NCI-H226 (cell line): ENCODE measurements around the gene TMF1.

Experiments used
- DNase-seq: peaks from one replicate; pipeline ENCODE4 v3.0.0-alpha.2; 2015

TMF1 gene, protein sequence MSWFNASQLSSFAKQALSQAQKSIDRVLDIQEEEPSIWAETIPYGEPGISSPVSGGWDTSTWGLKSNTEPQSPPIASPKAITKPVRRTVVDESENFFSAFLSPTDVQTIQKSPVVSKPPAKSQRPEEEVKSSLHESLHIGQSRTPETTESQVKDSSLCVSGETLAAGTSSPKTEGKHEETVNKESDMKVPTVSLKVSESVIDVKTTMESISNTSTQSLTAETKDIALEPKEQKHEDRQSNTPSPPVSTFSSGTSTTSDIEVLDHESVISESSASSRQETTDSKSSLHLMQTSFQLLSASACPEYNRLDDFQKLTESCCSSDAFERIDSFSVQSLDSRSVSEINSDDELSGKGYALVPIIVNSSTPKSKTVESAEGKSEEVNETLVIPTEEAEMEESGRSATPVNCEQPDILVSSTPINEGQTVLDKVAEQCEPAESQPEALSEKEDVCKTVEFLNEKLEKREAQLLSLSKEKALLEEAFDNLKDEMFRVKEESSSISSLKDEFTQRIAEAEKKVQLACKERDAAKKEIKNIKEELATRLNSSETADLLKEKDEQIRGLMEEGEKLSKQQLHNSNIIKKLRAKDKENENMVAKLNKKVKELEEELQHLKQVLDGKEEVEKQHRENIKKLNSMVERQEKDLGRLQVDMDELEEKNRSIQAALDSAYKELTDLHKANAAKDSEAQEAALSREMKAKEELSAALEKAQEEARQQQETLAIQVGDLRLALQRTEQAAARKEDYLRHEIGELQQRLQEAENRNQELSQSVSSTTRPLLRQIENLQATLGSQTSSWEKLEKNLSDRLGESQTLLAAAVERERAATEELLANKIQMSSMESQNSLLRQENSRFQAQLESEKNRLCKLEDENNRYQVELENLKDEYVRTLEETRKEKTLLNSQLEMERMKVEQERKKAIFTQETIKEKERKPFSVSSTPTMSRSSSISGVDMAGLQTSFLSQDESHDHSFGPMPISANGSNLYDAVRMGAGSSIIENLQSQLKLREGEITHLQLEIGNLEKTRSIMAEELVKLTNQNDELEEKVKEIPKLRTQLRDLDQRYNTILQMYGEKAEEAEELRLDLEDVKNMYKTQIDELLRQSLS

DNA sequence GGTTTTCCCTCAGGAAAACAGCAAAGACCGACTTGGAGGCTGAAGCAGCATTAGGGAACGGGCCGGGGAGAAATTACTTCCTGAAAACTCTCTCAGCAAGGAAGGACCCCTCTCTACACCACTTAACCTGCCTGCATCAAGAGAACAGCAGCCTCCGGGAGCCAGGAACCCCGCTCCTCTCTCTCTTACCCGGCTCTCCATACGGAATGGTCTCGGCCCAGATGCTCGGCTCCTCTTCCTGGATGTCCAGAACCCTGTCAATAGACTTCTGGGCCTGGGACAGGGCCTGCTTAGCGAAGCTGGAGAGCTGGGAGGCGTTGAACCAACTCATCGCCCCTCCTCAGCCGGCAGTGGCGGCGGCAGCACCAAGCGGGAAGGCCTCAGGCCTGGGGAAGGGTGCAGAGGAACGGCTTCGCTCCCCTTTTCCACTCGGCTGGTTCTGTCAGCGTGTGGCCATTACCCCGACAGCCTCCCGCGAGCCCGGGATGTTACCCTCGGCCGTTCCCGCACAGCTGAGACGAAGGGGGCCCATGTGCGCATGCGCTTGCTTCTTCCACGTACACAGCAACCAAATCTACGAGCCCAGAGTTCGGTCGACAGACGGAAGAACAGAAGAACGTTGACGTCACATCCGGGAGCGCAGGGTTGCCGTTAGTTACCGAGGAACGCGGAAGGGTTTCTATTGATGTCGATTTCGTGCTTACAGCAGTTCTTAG lies at the start of gene TMF1:
Gene TMF1, minus strand, starts transcription at position 578 of the 716 bp plus-strand sequence. Its CDS starts 247 bp downstream, at position 331.
- DNase-seq = peak; percentile 92

DNA sequence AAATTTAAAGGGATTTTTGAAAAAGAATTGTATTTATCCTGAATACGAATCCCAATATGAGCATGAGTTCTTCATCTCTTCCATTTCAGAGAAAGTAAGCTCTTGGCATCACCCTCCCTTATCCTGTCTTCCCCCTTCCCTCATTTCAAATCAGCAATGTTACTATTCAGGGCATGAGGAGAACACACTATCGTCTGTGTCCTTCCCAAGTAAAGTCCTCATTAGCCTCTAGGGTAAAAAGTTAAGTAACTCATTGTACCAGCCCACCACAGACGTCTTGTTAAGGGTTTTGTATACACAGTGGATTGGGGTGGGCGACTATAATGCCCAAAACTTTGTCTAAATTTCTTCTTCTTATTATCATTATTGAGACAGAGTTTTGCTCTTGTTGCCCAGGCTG lies 47.4 kb upstream of the TMF1 start:
- DNase-seq = no peak

DNA sequence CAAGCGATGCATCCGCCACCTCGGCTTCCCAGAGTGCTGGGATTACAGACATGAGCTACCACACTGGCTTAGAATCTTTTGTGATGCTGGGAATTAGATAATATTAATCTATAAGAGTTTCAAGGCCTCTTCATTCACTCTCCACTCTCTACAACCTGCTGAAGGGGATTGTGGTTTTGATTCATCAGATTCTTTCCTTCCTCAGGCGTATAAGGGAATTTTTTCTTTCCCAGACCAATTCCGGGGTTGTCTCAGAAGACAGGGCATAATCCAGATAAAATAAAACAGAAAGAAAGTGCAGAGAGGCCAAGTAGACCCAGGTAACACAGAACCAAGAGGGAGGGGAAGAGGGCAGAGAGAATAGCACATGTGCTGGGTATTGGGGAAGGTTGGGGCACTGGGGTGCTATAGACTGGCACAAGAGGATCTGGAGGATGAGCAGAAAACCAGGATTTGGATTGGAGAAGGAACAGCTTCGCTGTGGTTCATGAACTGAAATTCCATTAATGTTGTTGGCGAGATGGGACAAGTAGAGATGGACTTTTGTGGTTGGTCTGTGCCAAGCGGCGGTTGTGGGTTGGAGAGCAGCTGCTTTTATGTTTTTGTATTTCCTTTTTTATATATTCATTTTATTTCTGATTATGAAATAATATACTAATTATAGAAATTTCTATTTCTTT lies 45.4 kb upstream of the TMF1 start:
- no peak for DNase-seq

DNA sequence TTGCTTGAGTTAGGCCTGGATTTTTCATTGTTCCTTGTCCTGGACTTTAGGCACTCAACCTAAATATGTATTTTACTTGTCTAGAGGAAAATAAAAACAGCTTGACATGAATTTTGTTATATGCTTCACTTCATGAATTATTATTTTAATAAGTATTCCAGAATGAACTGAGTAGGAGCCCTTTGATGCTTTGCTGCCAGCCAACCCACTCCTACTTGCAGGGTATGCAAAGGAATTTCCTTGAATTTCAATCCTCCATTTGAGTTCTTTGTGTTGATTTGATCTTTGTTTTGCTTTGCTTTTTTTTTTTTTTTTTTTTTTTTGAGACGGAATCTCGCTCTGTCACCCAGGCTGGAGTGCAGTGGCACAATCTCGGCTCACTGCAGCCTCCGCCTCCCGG lies 44.2 kb upstream of the TMF1 start:
- no peak for DNase-seq

DNA sequence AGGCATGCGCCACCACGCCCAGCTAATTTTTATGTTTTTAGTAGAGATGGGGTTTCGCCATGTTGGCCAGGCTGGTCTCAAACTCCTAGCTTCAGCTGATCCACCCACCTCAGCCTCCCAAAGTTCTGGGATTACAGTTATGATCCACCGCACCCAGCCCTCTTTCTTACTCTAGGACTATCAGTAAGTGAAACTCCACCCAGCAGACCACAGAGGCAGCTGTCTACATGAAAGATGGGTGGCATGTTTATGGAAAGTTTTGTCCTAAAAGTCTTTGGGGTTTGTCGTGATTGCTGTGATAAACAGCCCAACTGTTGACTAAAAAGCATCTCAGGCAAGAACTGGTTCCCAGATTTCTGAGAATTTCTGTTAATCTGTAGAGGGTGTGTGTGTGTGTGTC lies 43.5 kb upstream of the TMF1 start:
- DNase-seq = no peak

DNA sequence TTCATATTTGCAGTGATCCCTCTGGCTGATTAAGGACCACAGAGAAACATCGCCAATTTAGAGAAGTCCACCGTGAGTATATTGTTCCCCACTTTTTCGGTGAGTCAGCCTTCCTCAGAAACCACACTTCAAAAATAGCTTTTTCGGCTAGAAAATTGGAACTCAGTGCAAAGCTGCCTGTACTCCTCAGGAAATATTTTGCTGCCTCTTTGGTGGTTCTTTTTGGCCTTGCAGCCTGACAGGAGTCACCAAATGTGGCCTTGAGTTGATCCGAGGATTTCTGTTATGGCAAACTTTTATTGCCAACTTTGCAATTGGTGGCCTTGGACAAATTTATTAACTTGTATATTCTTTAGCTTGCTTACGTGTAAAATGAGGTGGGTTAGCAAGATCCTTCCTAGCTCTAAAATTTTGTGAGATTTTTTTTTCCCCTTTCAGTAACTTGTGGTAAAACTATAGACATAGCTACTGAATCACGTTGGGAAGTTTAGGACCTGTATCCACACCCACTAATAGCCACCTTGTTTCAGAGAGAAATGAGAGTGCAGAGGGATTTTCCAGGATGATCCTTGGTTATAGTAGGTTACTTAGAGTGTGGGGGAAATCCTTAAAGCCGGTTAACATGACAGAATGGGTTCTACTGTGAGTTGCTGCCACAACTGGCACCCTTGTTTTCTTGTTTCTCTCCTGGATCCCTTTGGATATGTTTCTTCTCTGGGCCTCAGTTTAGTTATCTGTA lies 42.5 kb upstream of the TMF1 start:
- no peak for DNase-seq

DNA sequence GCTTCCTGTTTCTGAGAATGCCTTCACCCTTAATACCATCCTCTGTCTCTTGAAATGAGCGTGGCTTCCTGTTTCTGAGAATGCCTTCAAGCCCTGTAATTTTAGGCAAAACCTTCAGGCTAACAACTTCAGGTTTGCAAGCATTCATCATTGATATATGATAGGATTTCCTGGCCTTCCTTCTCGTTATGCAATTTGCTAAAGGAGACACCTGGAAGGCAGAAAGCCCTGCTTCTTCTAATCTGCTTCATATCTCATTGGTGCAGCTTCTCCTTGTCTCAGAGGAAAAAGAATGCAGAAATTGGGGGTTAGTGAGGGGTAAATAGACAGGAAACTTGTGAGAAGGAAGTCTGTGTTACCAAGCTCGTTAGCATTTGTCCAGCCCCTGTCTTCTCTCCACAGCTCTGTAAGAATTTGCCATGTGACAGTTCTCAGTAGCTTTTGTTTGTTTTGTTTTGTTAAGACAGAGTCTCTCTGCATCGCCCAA lies 39.9 kb upstream of the TMF1 start:
- no peak for DNase-seq

DNA sequence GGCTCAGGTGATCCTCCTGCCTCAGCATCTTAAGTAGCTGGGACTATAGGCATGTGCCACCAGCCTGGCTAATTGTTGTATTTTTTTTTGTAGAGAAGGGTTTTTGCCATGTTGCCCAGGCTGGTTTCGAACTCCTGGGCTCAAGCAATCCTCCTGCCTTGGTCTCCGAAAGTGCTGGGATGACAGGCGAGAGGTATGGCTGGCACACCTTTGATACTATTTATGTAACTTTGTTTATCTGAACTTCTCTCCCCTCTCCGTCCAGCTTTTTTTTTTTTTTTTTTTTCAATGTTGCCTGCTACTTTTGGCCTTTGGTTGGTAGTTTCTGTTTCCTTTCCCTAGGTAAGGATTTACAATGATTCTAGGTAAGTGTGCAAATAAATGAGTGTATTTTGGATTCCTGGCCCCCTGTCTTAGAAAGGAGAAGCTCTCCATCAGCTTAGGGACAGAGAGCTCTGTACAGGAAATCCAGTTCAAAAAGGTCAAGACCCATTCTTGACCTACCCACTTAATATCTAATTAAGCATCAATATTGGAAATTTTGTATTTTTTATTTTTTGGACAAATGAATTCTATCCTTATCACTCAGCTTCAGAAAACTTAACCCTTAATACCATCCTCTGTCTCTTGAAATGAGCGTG lies 39.4 kb upstream of the TMF1 start:
- DNase-seq = no peak

DNA sequence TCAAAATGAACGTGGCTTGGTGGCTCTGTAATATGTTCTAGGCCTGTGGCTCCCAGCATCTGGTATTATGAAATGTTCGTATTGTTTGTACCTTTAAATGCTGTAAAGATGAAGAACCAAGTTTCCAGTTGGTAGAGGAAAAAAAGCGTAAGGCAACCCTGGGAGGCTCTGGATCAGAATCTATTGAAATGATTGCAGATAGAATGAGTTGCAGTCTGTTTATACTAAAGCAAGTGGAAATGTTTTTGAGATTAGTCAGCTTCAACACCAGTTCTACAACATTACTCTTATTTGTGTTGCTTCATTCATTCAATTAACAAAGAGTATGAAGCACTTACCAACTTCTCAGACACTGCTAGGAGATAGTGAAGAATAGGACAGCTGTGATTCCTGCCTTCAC lies 37.9 kb upstream of the TMF1 start:
- DNase-seq = no peak

DNA sequence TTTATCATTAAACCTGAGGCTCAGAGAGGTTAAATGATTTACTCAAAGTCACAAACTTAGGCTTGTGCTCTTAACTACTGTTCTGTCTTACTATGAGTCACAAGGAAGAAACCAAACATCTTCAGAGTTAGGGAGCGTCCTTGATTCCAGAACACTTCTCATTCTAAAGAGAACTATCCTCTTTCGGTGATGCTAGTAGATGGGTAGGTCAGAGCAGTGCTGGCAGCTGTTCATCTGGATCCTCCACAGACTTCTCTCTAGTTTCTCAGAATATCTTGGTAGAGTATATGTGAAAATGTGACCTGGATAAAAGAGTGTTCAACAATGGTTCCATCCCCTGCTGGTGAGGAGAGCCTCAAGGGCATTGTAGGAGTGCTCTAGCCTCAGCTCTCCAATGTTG lies 35.9 kb upstream of the TMF1 start:
- no peak for DNase-seq

DNA sequence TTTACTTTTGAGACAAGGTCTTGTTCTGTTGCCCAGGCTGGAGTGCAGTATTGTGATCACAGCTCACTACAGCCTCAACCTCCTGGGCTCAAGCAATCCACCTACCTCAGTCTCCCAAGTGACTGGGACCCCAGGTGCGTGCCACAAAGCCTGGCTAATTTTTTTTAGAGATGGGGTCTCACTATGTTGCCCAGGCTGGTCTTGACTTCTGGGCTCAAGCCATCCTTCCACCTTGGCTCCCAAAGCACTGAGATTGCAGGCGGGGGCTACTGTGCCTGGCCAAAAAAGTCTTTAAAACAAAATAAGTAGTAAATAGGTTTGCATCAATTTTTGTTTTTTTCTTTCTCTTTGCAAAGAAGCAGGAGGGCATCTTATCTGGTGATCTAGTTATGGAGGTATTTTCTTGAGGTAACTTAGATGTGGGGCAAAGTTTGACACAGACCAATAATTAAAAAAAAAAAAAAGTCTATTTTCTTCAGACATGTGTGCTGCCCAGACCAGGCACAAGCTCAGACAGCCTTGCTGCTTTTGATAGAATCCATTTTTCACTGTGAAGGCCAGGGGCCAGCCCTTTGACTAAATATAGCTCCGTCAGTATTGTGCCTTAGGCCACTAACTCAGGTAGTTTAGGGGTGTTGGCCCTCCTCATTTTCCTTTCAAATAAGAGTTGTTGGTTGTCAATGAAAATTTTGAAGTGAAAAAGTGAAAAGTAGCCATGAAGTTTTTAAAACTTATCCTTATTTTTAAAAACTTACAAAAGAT lies 35.1 kb upstream of the TMF1 start:
- no peak for DNase-seq

DNA sequence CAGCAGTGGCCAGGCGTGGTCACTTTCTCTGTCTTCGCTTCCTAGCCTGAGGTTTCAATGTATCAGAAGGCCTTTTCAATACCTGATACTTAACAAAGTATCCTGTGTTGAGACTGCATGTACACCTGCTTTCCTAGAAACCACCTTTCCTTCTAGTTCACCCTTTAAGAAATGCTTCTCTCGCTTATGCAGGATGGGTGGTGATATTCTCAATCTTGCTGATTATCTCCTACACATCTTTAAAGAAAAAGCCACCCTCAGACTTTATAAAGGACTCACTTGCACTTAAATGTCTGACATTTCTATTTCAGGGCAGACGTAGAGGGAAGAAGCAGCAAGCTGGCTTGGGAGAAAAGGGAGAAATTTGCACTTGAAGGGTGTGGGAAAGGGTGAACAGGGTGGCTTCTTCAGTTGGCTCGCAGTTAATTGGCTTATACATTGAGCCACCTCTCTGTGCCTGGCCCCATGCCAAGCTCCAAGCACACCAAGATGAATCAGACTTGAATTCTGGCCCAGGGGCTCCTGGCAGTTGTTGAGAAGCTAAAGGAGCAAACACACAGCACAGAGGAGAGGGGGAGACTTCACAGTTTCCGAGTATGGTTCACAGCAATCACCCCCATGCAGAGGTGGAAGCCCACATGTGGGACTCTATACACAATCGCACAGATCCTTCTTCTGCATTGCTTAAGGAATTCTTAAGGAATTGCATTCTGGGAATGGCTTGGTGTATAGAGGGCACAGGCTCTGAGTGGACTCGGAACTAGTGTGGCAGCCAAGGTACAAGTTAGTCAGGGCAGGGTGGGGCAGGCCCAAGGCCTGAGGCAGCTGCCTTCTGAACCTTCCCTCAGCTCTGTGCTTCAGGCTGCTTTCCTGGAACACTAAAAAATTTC lies 33.9 kb upstream of the TMF1 start:
- peak; percentile 74 for DNase-seq

DNA sequence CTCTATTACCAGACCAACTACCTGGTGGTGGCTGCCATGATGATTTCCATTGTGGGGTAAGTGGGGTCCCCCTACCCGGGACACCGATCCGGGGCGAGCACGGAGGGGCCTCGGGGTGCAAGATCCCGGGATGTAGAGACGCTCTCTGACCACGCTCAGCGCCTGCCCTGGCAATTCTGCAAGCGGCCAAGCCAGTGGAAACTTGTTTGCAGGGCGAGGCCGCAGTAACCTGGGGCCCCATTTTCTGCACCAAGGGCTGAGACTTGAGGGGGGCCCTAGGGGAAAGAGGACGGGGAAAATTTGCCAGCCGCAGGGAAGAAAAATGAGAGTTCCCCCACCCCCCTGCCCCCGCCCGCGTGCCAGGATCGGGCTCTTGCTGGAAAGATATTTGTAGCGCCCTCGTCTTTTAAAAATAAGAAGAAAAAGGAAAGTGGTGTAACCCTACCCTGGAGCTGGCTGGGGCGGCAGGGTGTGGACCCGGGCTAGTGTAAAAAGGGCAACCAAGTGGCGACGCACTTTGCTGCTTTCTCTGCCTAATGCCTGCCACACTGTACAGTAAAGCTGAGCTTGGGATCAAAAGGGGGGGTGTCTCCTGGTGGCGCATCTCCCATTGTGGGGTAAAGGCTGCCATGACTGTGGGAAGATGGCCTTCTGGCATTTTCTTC lies 33.2 kb upstream of the TMF1 start:
- no peak for DNase-seq

DNA sequence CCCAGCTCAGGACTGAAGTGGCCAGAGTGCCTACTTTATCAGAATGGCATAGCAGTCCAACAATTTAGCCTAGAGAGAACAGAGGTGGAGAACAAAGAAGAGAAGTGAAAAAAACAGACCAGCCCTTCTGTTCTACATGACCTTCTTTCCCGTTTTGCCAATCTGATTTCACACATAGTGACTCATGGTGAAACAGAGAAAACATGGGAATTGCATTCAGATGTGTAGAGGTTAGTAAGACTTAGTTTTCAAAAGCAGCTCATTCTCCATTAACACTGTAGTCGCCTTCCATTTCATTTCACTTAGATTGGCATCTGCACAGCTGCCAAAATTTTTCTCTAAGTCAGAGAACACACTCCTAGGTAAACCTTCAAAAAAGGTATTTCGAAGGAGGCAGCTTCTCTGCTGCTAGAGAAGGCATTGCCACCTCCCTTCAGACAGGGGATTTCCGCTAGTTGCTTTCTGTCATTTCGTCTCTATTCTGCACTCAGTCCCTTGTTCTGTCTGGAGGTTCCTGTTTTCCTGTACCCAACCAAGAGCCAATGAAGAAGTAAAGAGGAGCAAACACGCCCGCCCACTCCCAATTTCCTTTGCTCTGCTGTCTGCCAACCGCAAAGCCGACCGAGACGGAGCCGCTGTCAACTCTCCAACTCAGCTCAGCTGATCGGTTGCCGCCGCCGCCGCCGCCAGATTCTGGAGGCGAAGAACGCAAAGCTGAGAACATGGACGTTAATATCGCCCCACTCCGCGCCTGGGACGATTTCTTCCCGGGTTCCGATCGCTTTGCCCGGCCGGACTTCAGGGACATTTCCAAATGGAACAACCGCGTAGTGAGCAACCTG lies 32.4 kb upstream of the TMF1 start, which contains the start of gene ARL6IP5:
Gene ARL6IP5, plus strand, starts transcription at position 612 of the 842 bp plus-strand sequence. Its CDS starts 111 bp downstream, at position 723.
- DNase-seq = peak; percentile 70

DNA sequence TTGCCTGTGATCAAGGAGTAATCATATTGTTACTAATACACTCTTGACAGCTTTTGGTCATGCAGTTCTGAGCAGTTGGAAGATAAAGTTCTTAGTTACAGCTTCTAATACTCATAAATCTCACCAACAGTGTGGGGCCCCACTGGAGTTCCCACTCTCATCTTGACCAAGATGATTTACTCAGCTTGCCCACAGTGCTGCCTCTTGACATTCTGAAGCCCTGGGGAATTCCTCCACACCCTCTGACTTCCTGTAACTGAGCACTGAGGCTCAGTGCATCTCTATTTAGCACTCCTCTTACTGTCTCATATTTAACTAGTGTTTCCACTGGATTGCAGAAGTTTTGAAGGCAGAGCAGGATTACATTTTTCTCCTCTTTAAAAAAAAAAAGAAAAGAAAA lies 30.7 kb upstream of the TMF1 start:
- peak; percentile 65 for DNase-seq

DNA sequence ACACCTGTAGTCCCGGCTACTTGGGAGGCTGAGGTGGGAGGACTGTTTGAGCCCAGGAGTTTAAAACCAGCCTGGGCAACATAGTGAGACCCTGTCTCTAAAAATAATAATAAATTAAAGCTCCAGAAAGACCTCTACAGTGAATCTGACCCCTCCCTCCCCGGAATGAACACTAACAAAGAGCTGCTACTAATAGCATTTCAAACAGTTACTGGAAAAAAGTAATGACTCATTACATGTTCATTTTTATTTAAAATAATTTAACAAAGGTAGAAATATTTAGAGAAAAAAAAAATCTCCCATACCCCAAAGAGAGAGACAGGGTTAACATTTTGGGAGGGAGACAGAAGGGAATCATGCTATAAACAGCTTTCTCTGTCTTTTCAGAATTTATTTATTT lies 30.2 kb upstream of the TMF1 start:
- no peak for DNase-seq

DNA sequence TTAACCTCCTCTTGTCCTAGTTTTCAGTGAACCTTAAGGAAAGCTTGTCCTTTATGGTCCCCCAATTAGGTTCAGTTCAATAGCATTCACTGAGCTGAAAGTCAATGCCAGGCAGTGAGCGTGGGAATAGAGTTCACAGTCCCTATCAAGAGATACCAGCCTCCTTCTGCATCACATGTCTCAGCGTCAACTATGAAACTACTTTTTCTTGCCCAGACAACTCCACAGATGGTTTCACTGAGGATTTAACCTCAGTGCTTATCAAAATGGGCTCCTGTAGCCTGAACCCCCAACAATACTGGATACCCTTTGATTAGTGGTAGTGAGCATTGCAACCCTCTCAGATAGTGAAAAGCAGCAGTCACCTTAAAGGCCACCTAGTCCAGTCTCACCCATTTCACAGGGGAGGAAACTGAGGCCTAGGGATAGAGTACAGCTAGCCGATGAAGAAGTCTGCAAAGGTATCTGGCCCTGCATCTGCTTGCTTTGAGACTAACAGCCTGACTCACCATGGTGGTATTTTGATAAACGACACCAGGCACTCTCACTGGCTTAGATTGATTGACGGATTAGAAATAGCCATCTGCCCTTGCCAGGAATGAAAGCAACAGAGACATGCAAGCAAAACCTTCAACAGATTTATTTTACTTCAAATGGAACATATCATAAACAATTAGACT lies 29.6 kb upstream of the TMF1 start:
- DNase-seq = peak; percentile 19
